ENCODE results near the gene SUPT5H.
A peak's percentile ranks its signal among the peaks of the same experiment; 100 is the strongest.

Gene SUPT5H

DNA sequence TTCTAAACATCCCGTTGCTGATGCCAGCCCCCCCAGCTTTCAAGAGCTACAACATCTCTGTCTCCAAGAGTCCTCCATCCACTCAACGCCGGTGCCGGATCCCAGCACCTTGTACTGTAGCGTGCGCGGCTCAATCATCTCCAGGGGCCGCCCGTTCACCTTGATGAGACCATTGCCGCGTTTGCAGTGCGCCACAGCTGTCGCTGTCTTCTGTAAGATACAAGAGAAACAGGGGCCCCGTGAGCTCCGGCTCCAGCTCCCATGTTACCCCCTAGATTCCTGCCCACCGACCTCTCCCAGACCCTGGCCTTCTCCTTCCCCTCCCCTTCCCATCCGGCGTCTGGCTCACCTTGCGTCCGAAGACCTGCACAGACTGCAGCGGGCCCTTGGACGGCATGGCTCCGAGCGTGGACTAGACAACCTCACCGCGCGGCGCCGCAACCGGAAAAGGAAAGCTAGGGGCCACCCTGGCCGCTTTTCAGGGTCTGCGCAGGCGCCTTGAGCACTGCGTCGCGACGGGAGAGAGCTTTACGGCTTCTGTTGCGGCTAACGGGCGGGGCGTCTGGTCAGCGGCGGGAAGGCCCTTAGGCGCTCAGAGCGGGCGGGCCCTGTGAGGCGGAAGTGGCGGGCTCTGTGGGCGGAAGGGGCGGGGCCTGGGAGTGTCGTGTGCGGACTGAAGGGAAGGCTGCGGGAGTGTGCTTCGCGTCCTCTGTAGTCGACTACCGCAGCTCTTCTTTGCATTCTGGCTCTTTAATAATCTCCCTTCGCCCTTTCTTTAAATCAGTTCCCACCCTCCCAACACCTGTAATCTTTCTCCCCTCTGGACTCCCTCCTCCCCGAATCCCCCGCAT, 9.7 kb upstream of the SUPT5H start, which contains the start of gene RPS16:
TSS of gene RPS16 (minus strand) at position 451 of the 851 bp plus-strand sequence. CDS start at position 397, 54 bp downstream.
- peak; percentile 99 for DNase-seq
- Histone ChIP-seq H3K4me3 (ENCODE audit: low read depth, low read length) (peak within 1 kb of the TSS; percentile 99), H3K4me1 (peaks cover 3% of the 10 kb centered on the region; the same call in 1 of the 2 replicates), H3K27me3 (no peaks in the 10 kb centered on the region), H3K9me3 (no peaks in the 10 kb centered on the region), H3K36me3 (peaks cover 38% of the 10 kb centered on the region)
- TF ChIP-seq, protein P1, sequence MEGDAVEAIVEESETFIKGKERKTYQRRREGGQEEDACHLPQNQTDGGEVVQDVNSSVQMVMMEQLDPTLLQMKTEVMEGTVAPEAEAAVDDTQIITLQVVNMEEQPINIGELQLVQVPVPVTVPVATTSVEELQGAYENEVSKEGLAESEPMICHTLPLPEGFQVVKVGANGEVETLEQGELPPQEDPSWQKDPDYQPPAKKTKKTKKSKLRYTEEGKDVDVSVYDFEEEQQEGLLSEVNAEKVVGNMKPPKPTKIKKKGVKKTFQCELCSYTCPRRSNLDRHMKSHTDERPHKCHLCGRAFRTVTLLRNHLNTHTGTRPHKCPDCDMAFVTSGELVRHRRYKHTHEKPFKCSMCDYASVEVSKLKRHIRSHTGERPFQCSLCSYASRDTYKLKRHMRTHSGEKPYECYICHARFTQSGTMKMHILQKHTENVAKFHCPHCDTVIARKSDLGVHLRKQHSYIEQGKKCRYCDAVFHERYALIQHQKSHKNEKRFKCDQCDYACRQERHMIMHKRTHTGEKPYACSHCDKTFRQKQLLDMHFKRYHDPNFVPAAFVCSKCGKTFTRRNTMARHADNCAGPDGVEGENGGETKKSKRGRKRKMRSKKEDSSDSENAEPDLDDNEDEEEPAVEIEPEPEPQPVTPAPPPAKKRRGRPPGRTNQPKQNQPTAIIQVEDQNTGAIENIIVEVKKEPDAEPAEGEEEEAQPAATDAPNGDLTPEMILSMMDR (IDR thresholded peaks at IDR 0.05; ENCODE audit: low read depth, low read length) = no peak

DNA sequence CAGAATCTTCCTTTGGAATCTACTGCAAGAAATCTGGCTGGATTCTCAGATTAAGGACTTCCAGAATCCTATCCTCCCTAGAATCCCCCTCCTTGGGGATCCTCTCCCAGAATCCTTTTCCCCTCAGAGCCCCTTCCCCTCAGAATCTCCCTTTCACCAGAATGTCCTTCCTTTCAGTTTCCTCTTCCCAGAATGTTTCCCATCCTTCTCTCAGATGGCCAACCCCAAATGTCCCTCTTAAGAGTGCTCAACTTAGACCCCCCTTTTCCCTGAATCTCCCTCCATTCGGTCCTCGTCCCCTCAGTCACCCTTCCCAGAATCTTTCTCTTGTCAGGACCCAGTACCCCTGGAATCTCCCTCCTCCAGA, 9.0 kb upstream of the SUPT5H start:
- TF ChIP-seq, protein P1 (IDR thresholded peaks at IDR 0.05; ENCODE audit: low read depth, low read length) = no peak
- H3K36me3 ChIP-seq = peaks cover 38% of the 10 kb centered on the region
- H3K4me3 ChIP-seq (ENCODE audit: low read depth, low read length) = peak overlapping the region; percentile 99
- DNase-seq = no peak
- no peaks in the 10 kb centered on the region for H3K9me3 ChIP-seq
- no peaks in the 10 kb centered on the region for H3K27me3 ChIP-seq
- peaks cover 3% of the 10 kb centered on the region; the same call in 1 of the 2 replicates for H3K4me1 ChIP-seq

DNA sequence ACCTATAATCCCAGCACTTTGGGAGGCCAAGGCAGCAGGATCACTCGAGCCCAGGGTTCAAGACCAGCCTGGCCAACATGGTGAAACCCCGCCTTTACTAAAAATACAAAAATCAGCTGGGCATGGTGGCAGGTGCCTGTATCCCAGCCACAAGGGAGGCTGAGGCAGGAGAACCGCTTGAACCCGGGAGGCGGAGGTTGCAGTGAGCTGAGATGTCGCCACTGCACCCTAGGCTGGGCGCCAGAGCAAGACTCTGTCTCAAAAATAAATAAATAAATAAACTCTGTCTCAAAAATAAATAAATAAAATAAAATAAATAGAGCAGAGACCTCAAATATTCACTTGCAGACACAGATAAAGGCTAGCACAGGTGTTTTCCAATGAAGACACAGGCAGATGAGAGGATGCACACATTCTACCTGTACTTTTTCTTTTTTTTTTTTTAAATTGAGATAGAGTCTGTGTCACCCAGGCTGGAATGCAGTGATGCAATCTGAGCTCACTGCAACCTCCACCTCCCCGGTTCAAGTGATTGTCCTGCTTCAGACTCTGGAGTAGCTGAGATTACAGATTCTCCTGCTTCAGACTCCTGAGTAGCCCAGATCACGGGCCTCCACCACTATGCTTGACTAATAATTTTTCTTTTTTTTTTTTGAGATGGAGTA, 7.0 kb upstream of the SUPT5H start:
- H3K4me3 ChIP-seq (ENCODE audit: low read depth, low read length) = no peak overlapping the region
- TF ChIP-seq, protein P1 (IDR thresholded peaks at IDR 0.05; ENCODE audit: low read depth, low read length) = no peak
- no peaks in the 10 kb centered on the region for H3K27me3 ChIP-seq
- peaks cover 3% of the 10 kb centered on the region; the same call in 1 of the 2 replicates for H3K4me1 ChIP-seq
- no peak for DNase-seq
- no peaks in the 10 kb centered on the region for H3K9me3 ChIP-seq
- H3K36me3 ChIP-seq = peaks cover 22% of the 10 kb centered on the region

DNA sequence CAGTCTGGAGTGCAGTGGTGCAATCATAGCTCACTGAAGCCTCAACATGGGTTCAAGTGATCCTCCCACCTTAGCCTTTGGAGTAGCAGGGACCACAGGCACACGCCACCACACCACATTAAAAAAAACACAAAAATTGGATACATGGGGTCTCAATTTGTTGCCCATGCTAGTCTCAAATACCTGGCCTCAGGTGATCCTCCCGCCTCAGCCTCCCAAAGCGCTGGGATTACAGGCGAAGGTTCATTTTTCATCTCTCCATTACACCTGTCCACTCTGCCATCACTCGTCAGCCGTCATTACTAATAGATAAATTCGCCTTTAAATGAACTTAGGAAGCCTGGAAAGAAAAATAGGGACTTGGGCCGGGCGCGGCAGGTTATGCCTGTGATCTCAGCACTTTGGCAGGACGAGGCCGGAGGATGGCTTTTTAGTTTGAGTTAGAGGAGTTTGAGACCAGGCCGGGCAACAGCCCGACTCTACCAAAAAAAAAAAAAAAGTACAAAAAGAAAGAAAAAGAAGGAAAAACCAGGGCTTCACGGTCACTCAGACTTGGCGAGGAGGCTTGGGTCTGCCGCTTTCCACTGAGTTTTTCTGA, 685 bp upstream of the SUPT5H start:
- TF ChIP-seq, protein P1 (IDR thresholded peaks at IDR 0.05; ENCODE audit: low read depth, low read length) = no peak
- H3K4me3 ChIP-seq (ENCODE audit: low read depth, low read length) = peak overlapping the region; percentile 98
- DNase-seq = no peak
- H3K36me3 ChIP-seq = peaks cover 22% of the 10 kb centered on the region
- no peaks in the 10 kb centered on the region for H3K27me3 ChIP-seq
- no peaks in the 10 kb centered on the region; the same call in 1 of the 2 replicates for H3K4me1 ChIP-seq
- no peaks in the 10 kb centered on the region for H3K9me3 ChIP-seq

DNA sequence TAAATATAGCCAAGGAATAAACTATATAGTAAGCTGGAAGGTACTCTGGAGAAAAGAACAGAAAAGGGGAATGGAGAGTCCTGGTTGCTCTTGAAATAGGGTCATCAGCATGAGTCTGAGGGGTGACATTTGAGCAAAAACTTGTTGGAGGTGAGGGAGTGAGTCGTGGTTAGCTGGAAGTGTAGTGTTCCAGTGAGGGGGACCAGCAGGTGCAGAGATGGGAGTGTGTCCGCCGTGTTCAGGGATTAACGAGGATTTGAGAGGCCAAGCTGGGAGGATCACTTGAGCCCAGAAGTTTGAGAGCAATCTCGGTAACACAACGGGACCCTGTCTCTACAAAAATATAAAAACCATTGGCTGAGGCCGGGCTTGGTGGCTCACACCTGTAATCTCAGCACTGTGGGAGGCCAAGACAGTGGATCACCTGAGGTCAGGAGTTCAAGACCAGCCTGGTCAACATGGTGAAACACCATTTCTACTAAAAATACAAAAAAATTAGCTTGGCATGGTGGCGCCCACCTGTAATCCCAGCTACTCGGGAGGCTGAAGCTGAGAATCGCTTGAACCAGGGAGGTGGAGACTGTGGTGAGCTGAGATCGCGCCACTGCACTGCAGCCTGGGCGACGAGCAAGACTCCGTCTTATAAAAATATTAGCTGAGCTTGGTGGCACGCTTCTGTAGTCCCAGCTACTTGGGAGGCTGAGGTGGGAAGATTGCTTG, 1.1 kb downstream of the SUPT5H start:
- Histone ChIP-seq H3K4me3 (ENCODE audit: low read depth, low read length) (peak overlapping the region; percentile 98), H3K27me3 (no peaks in the 10 kb centered on the region), H3K4me1 (no peaks in the 10 kb centered on the region), H3K36me3 (peaks cover 29% of the 10 kb centered on the region), H3K9me3 (no peaks in the 10 kb centered on the region)
- DNase-seq = no peak
- TF ChIP-seq, protein P1 (IDR thresholded peaks at IDR 0.05; ENCODE audit: low read depth, low read length) = no peak

All from BE2C (cell line).